Endothelial cell of umbilical vein (primary cell): ENCODE measurements around the gene VCPKMT. TPM values are rescaled to one million over a fixed set of nuclear protein-coding genes. Genes with fewer than 3 reads are reported as not detected.

Experiments
- Bru-seq: library from RNA; stranded (reverse); fragments of 400-500 nt; gene quantifications from one replicate; lab custom pipeline; 2021; lab: Mats Ljungman, UMichigan
- BruChase-seq, 2 experiments: library from RNA; stranded (reverse); fragments of 400-500 nt; gene quantifications; one replicate each; lab custom pipeline; 2021; lab: Mats Ljungman, UMichigan
- BruUV-seq: library from RNA; stranded (reverse); fragments of 400-500 nt; replicated peaks from 2 replicates; lab custom pipeline; 2021; lab: Mats Ljungman, UMichigan
- CTCF ChIA-PET: fragments of 300-600, 350-600 bp; sonication (Branson Sonifier 250); formaldehyde crosslinking; loops from one replicate; lab custom pipeline; 2021; ENCODE audit warnings: antibody characterized with exemption, inconsistent platforms; lab: Charles Lee
- POLR2A ChIA-PET: fragments of 300-600, 350-600 bp; sonication (Branson Sonifier 250); formaldehyde crosslinking; loops from one replicate; lab custom pipeline; 2021; ENCODE audit warnings: antibody characterized with exemption, inconsistent platforms; lab: Charles Lee
- DNase-seq: peaks from one replicate; pipeline ENCODE4 v3.0.0-alpha.2; 2011; ENCODE audit warnings: low read depth, low spot score
- FAIRE-seq: peaks from 2 replicates; lab custom pipeline; 2011; peaks lifted over from hg19 to GRCh38; lab: Jason Lieb, UNC
- H2AFZ ChIP-seq: 2 replicates; pipeline ENCODE4 v1.6.0; 2012; ENCODE audit warnings: low read depth, low read length, control low read depth, inconsistent platforms
- H3K27ac ChIP-seq: 2 replicates; pipeline ENCODE4 v1.5.1; 2011; ENCODE audit warnings: low read depth, mild to moderate bottlenecking, control low read depth, low read length, moderate library complexity; ENCODE audit not compliant: insufficient read depth
- H3K27me3 ChIP-seq, 2 experiments: 2 replicates each; pipeline versions ENCODE4 v1.6.0 to v1.6.1; 2011; ENCODE audit warnings: low read length in 2 of 2, mixed read lengths in 1 of 2; ENCODE audit not compliant: control insufficient read depth in 2 of 2, insufficient read depth in 2 of 2
- H3K36me3 ChIP-seq, 2 experiments: 2 replicates in 1 of 2; 3 replicates in 1 of 2; pipeline ENCODE4 v1.5.1; 2011; ENCODE audit warnings: low read length in 2 of 2, mild to moderate bottlenecking in 1 of 2, moderate library complexity in 1 of 2; ENCODE audit not compliant: control insufficient read depth in 2 of 2, insufficient read depth in 2 of 2; ENCODE audit errors: extremely low read depth in 1 of 2
- H3K4me1 ChIP-seq: 3 replicates; pipeline ENCODE4 v1.5.1; 2011; ENCODE audit warnings: mild to moderate bottlenecking, low read length; ENCODE audit not compliant: control insufficient read depth, insufficient read depth; ENCODE audit errors: extremely low read depth
- H3K4me2 ChIP-seq: 2 replicates; pipeline ENCODE4 v1.6.1; 2011; ENCODE audit warnings: low read length, control low read depth, mixed read lengths; ENCODE audit not compliant: insufficient read depth
- H3K4me3 ChIP-seq, 3 experiments: fragments of 200-600 bp in 1 of 3; sonication (generic), shearing (Covaris generic) in 1 of 3; replicated peaks in 1 of 3; 2 replicates each; pipeline ENCODE4 v1.5.1; 2011 to 2016; ENCODE audit warnings: control low read depth in 3 of 3, low read length in 3 of 3, mild to moderate bottlenecking in 2 of 3, inconsistent platforms in 1 of 3, low read depth in 1 of 3, moderate library complexity in 1 of 3; ENCODE audit not compliant: insufficient read depth in 1 of 3
- H3K79me2 ChIP-seq: 2 replicates; pipeline ENCODE4 v1.6.0; 2012; ENCODE audit warnings: low read length, inconsistent platforms; ENCODE audit not compliant: control insufficient read depth, insufficient read depth
- H3K9ac ChIP-seq: replicated peaks from 2 replicates; pipeline ENCODE3; 2011; ENCODE audit warnings: low read length, control low read depth; ENCODE audit not compliant: insufficient read depth; ENCODE audit errors: extremely low read depth
- H3K9me1 ChIP-seq: replicated peaks from 3 replicates; pipeline ENCODE4 v1.6.0; 2011; ENCODE audit warnings: mild to moderate bottlenecking, low read length; ENCODE audit not compliant: control insufficient read depth, insufficient read depth; ENCODE audit errors: extremely low read depth
- H3K9me3 ChIP-seq: replicated peaks from 2 replicates; pipeline ENCODE4 v1.5.1; 2012; ENCODE audit warnings: low read length, inconsistent platforms; ENCODE audit not compliant: control insufficient read depth, insufficient read depth
- H4K20me1 ChIP-seq: replicated peaks from 2 replicates; pipeline ENCODE3; 2011; ENCODE audit warnings: mild to moderate bottlenecking, low read length; ENCODE audit not compliant: control insufficient read depth, insufficient read depth; ENCODE audit errors: extremely low read depth
- CTCF ChIP-seq, 2 donors: IDR thresholded peaks; 1 replicate in 1 of 2; 2 replicates in 1 of 2; pipeline ENCODE4 v1.5.1; 2011; ENCODE audit warnings: low read length in 2 of 2, mild to moderate bottlenecking in 2 of 2, moderate library complexity in 2 of 2, control low read depth in 1 of 2, inconsistent platforms in 1 of 2, low read depth in 1 of 2; ENCODE audit not compliant: insufficient read depth in 1 of 2; ENCODE audit errors: extremely low read depth in 1 of 2
- EZH2 ChIP-seq: IDR thresholded peaks from 2 replicates; pipeline ENCODE4 v1.6.1; 2012; ENCODE audit warnings: borderline replicate concordance, low read depth, mild to moderate bottlenecking, moderate library complexity, low read length, inconsistent platforms; ENCODE audit not compliant: severe bottlenecking
- FOS ChIP-seq: IDR thresholded peaks from 2 replicates; pipeline ENCODE4 v1.6.1; 2011; ENCODE audit warnings: mild to moderate bottlenecking, low read length, moderate library complexity, borderline replicate concordance; ENCODE audit not compliant: insufficient read depth
- GATA2 ChIP-seq: IDR thresholded peaks from 2 replicates; pipeline ENCODE4 v1.7.0; 2011; ENCODE audit warnings: low read depth, mild to moderate bottlenecking, moderate library complexity, mixed read lengths, low read length; ENCODE audit not compliant: insufficient read length, insufficient read depth
- JUN ChIP-seq: IDR thresholded peaks from 2 replicates; pipeline ENCODE4 v1.6.1; 2011; ENCODE audit warnings: borderline replicate concordance, low read depth; ENCODE audit not compliant: insufficient read length, insufficient read depth
- MAX ChIP-seq: IDR thresholded peaks from 2 replicates; pipeline ENCODE4 v1.6.1; 2011; ENCODE audit not compliant: insufficient read depth, insufficient read length
- MYC ChIP-seq: IDR thresholded peaks from one replicate; pipeline ENCODE4 v1.6.1; 2011; ENCODE audit warnings: mild to moderate bottlenecking, low read depth, low read length
- POLR2A ChIP-seq: IDR thresholded peaks from 2 replicates; pipeline ENCODE4 v1.6.1; 2012; ENCODE audit warnings: low read depth, mild to moderate bottlenecking, control low read depth, low read length
- POLR2AphosphoS5 ChIP-seq: IDR thresholded peaks from 2 replicates; pipeline ENCODE4 v1.6.1; 2012; ENCODE audit warnings: low read depth, mild to moderate bottlenecking, control low read depth, low read length, moderate library complexity; ENCODE audit not compliant: insufficient read depth
- dilution Hi-C: fragments of 300-500 bp; cut with MboI; formaldehyde crosslinking; loops from one replicate; pipeline ENCODE4 v1.15.0; 2019; ENCODE audit warnings: low sequenced_read_pairs; ENCODE audit not compliant: extremely low pct_ligation_motif_present
- intact Hi-C: fragments of 100-400 bp; cut with micrococcal nuclease; formaldehyde crosslinking; loops from one replicate; pipeline ENCODE4 v1.10.0; 2022
- long read RNA-seq: library from polyadenylated mRNA; stranded (forward); transcript quantifications from one replicate; pipeline ENCODE4 v2.0.0, GENCODE V29; 2021
- polyA minus RNA-seq, 3 experiments: library from RNA; depleted of rRNA, polyadenylated mRNA; stranded (reverse); fragments of >200 nt; gene quantifications; 1 replicate in 1 of 3; 2 replicates in 2 of 3; pipeline ENCODE4 v1.2.3, GENCODE V29; 2011
- polyA plus RNA-seq, 4 experiments: library from polyadenylated mRNA; depleted of rRNA in 3 of 4; stranded (reverse) in 3 of 4; unstranded in 1 of 4; fragments of >200 nt; gene quantifications; 2 replicates each; pipeline versions ENCODE4 v1.2.1 to v1.2.3, GENCODE V29; 2011 to 2012; ENCODE audit warnings: missing spikeins in 1 of 4
- total RNA-seq: library from RNA; stranded (reverse); gene quantifications from 2 replicates; pipeline ENCODE4 v1.2.3, GENCODE V29; 2021

The VCPKMT gene
- total RNA-seq: 6.9 and 9.2 TPM in 2 replicates
- 2.6 and 3.5 TPM in 2 replicates for polyA plus RNA-seq
- 2.3 and 3.7 TPM in 2 replicates for polyA plus RNA-seq (2011; cell fraction: cytosol; rRNA removed)
- polyA plus RNA-seq (2011; cell fraction: nucleus; rRNA removed): 11.6 and 13.9 TPM in 2 replicates
- polyA plus RNA-seq (2012): 5.3 and 5.8 TPM in 2 replicates
- 3.1 and 5.1 TPM in 2 replicates for polyA minus RNA-seq
- 2.7 TPM for polyA minus RNA-seq (2011; cell fraction: cytosol; rRNA and poly(A)+ RNA removed)
- polyA minus RNA-seq (2011; cell fraction: nucleus; rRNA and poly(A)+ RNA removed): 7.5 and 8.9 TPM in 2 replicates
- percentile 95 among the genes with signal in this experiment for Bru-seq, nascent RNA
- BruChase-seq, experiment 1, labeled RNA remaining after a 6-hour chase: percentile 86 among the genes with signal in this experiment
- BruChase-seq, experiment 2, labeled RNA remaining after a 2-hour chase: percentile 94 among the genes with signal in this experiment
- long read RNA-seq, partial matches to known transcripts: 3 of 7 reads
- long read RNA-seq, other reads (novel, unspliced or antisense): 0 of 7 reads

GRCh38 chr14:50116181-50116956 lies at the start of gene VCPKMT:
VCPKMT (minus strand) TSS chr14:50116572; CDS start chr14:50116552, 20 bp downstream.
- ChIA-PET POLR2A (no interaction called here), CTCF (interaction anchor here (0.7 to 3.0 kb wide), 7 partner anchors 194 to 262 kb away, joined by 3 to 15 read pairs (median 5); no protein-coding TSS in a partner anchor)
- intact Hi-C loops (loop anchor here (1.0 kb wide), 1 partner anchor 416 kb away; the partner anchor contains the start of gene MAP4K5), dilution Hi-C loops (no loop called here)
- Histone ChIP-seq H3K36me3 (peaks cover 6 to 11% of the 10 kb centered on the region in 2 experiments), H3K9me3 (no peaks in the 10 kb centered on the region), H3K79me2 (peaks cover 18% of the 10 kb centered on the region), H3K27me3 (no peaks in the 10 kb centered on the region), H3K4me1 (peaks cover 17% of the 10 kb centered on the region), H3K27ac (peak within 1 kb of the TSS; percentile 73), H3K4me3 (peak within 1 kb of the TSS; percentile 72 to 99 (median 78)), H3K4me2 (peak within 1 kb of the TSS; percentile 93), H3K9me1 (no peaks in the 10 kb centered on the region), H3K9ac (peak within 1 kb of the TSS; percentile 88), H2AFZ (peak within 1 kb of the TSS; percentile 74), H4K20me1 (no peaks in the 10 kb centered on the region)
- no TSS peak for BruUV-seq
- DNase-seq: peak; percentile 95
- FAIRE-seq: peak; percentile 83
- TF ChIP-seq FOS: peak; percentile 24
- TF ChIP-seq MAX: peak; percentile 36
- TF ChIP-seq GATA2: no peak
- TF ChIP-seq JUN: no peak
- no peak for TF ChIP-seq CTCF (IDR thresholded peaks at IDR 0.05; ENCODE audit: extremely low read depth in 1 of 2, insufficient read depth in 1 of 2, low read depth in 1 of 2, low read length in 2 of 2)
- TF ChIP-seq EZH2: no peak
- TF ChIP-seq POLR2AphosphoS5: peak; percentile 92
- peak; percentile 93 for TF ChIP-seq POLR2A
- no peak for TF ChIP-seq MYC
